GM06990 (cell line): ENCODE results near the gene METAP2.
"Not testable (repeated sequence)": the region's sequence is repeated elsewhere in the genome, so short reads cannot be mapped to it uniquely, and the experiment has no call there.

ENCODE experiments used
- DNase-seq: peaks from one replicate; pipeline ENCODE4 v3.0.0-alpha.2; 2011; ENCODE audit not compliant: insufficient read length; ENCODE audit errors: extremely low read depth
- H3K27me3 ChIP-seq: replicated peaks from 2 replicates; pipeline ENCODE4 v1.6.0; 2011; ENCODE audit warnings: low read length; ENCODE audit not compliant: control insufficient read depth, insufficient read depth
- H3K36me3 ChIP-seq: 2 replicates; pipeline ENCODE4 v1.5.1; 2011; ENCODE audit warnings: low read length; ENCODE audit not compliant: control insufficient read depth, insufficient read depth
- H3K4me3 ChIP-seq: replicated peaks from 2 replicates; pipeline ENCODE4 v1.5.1; 2011; ENCODE audit warnings: low read depth, mild to moderate bottlenecking, control low read depth, low read length
- TF ChIP-seq, protein P1 (sequence below): IDR thresholded peaks from 2 replicates; pipeline ENCODE4 v1.5.1; 2011; ENCODE audit warnings: low read length, control low read depth, mild to moderate bottlenecking, inconsistent platforms; ENCODE audit not compliant: insufficient read depth, poor library complexity, severe bottlenecking

METAP2 gene

DNA sequence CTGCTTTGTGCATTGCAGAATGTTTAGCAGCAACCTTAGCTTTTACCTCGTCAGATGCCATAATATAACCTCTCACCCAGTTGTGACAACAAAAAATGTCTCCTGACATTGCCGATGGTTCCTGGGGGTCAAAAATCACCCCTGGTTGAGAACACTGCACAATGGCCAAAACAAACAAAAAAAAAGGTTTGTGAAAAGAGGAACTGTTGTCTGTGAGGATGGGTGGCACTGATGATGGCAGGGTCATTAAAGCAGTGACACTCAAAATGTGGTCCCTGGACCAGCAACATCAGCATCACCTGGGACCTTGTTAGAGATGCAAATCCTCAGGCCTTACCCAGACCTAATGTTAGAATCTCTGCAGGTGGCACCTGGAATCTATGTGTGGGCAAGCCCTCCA is 36.4 kb upstream of the METAP2 start:
- H3K36me3 ChIP-seq, result no peaks in the 10 kb centered on the region
- TF ChIP-seq, protein P1, sequence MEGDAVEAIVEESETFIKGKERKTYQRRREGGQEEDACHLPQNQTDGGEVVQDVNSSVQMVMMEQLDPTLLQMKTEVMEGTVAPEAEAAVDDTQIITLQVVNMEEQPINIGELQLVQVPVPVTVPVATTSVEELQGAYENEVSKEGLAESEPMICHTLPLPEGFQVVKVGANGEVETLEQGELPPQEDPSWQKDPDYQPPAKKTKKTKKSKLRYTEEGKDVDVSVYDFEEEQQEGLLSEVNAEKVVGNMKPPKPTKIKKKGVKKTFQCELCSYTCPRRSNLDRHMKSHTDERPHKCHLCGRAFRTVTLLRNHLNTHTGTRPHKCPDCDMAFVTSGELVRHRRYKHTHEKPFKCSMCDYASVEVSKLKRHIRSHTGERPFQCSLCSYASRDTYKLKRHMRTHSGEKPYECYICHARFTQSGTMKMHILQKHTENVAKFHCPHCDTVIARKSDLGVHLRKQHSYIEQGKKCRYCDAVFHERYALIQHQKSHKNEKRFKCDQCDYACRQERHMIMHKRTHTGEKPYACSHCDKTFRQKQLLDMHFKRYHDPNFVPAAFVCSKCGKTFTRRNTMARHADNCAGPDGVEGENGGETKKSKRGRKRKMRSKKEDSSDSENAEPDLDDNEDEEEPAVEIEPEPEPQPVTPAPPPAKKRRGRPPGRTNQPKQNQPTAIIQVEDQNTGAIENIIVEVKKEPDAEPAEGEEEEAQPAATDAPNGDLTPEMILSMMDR, result no peak
- no peaks in the 10 kb centered on the region for H3K27me3 ChIP-seq
- no peak overlapping the region for H3K4me3 ChIP-seq
- DNase-seq, result no peak

DNA sequence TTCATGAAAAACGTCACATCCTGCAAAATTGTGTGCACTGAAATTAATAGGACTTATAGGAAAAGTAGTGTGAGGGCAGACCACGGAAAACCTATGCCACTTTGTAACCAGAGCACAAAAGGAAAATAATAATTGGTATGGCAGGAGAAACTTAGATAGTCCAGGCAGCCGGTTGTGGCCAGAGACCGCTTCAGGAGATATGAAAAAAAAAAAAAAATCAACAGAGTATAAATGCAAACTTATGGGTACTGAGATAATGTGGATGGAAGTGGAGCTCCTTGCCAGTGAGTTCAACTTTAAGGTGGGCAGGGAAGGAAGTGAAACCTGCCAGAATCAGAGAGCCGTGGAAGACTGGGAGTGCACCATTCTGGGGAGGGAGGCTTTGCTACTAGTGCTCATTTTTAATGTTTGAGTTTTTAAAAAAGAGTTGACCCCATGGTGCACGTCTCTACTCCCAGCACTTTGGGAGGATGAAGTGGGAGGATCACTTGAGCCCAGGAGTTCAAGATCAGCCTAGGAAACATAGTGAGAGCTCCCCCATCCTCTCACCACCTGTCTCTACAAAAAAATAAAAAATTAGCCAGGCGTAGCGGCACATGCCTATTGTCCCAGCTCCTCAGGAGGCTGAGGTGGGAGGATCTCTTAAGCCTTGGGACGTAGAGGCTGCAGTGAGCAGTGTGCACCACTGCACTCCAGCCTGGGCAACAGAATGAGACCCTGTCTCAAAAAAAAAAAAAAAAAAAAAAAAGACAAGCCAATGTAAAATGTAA is 34.3 kb upstream of the METAP2 start:
- TF ChIP-seq, protein P1, result no peak
- no peaks in the 10 kb centered on the region for H3K27me3 ChIP-seq
- H3K36me3 ChIP-seq, result no peaks in the 10 kb centered on the region
- no peak overlapping the region for H3K4me3 ChIP-seq
- no peak for DNase-seq

DNA sequence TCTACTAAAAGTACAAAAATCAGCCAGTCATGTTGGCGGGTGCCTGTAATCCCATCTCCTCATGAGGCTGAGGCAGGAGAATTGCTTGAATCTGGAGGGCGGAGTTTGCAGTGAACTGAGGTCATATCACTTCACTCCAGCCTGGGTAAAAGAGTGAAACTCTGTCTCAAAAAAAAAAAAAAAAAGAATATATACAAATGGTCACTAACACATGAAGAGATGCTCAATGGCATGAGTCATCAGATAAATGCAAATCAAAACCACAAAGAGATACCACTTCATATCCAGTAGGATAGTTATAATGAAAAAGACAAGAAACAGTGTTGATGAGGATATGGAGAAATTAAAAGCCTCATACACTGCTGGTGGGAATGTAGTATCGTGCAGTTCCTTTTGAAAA is 33.6 kb upstream of the METAP2 start:
- Histone ChIP-seq H3K27me3 (no peaks in the 10 kb centered on the region), H3K36me3 (no peaks in the 10 kb centered on the region), H3K4me3 (no peak overlapping the region)
- TF ChIP-seq, protein P1, result no peak
- no peak for DNase-seq

DNA sequence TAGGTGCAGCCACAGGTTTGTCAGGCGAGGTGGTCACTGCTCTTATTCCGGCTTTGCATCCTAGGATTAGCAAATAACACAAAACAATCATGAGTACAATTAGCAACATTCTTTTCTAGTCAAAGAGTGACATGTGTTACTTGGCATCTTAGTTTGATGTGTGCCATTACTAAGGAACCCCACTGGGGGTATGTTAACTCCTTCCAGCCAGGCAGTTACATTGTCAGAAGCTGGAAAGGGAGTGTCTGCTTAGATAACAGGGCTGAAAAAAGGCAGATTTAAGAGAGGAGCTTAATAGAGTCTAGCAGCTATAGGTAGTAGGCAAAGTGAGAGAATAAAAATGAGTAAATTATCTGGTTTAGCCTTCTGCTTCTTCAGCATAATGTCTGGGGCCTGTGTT is 30.5 kb upstream of the METAP2 start:
- TF ChIP-seq, protein P1, result no peak
- Histone ChIP-seq H3K4me3 (no peak overlapping the region), H3K36me3 (no peaks in the 10 kb centered on the region), H3K27me3 (no peaks in the 10 kb centered on the region)
- DNase-seq, result no peak

DNA sequence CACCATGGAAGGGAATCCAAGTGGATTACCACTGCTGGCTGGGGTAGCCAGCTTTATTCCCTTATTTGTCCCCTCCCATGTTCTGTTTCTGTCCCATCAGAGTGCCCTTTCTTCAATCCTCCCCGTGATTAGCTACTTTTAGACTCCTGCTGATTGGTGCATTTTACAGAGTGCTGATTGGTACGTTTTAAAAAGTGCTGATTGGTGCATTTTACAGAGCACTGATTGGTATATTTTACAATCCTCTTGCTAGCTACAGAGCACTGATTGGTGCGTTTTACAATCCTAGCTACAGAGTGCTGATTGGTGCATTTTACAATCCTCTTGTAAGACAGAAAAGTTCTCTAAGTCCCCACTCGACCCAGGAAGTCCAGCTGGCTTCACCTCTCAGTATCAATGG is 28.9 kb upstream of the METAP2 start:
- not testable (repeated sequence) for DNase-seq, H3K36me3 ChIP-seq, H3K27me3 ChIP-seq, H3K4me3 ChIP-seq

DNA sequence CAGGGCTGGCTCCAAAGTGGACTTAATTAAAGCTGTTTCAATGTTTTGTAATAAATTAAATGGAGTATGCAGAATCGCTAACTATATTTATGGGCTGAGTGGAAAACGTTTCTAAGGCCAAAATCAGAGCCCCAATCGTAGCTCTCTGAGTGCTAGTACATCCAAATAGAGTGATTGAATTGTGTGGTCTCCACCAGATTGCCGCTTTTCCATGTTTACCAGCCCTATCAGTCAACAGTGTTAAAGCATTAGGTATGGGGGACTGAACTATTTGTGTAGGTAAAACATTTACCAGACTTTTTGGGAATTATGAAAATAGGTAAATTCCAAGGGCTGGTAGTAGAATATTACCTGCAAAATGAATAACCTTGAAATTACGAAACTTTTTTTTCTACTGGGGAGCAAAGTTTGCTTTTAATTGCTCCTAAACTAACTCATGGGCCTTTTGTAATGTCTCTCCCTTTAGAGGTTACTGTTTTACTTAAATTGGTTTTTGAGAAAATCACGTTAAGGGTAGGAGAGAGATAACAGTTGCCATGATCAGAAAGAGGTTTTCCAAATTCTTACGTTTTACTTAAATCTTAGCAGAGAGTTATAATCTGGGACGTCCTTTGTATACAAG is 28.0 kb upstream of the METAP2 start:
- Histone ChIP-seq H3K27me3 (no peaks in the 10 kb centered on the region), H3K4me3 (no peak overlapping the region), H3K36me3 (no peaks in the 10 kb centered on the region)
- no peak for DNase-seq
- TF ChIP-seq, protein P1, result no peak
